Measurements from ENCODE around the gene RASSF10. TPM values are rescaled to one million over a fixed set of nuclear protein-coding genes. Genes with fewer than 3 reads are reported as not detected.

Gene RASSF10
- total RNA-seq, 1 experiment from 2014 or later: 3.2 TPM

- TF ChIP-seq USF2 (CRISPR knock-in tag; IDR thresholded peaks at IDR 0.05): no peak
Observed at GRCh38 chr11:13036235-13036634, 27.1 kb downstream of the RASSF10 start (continued).

GRCh38 chr11:13038366-13038765 lies 29.2 kb downstream of the RASSF10 start:
- H3K4me3 Mint-ChIP-seq: no peak overlapping the region
- no peak for ATAC-seq
- no peaks in the 10 kb centered on the region for H3K27me3 Mint-ChIP-seq (ENCODE audit: low read depth)
- H3K36me3 Mint-ChIP-seq: no peaks in the 10 kb centered on the region
- H3K27ac Mint-ChIP-seq: no peak overlapping the region
- POLR2A ChIA-PET: no interaction called here
- no peak for DNase-seq (ENCODE audit: low spot score)
- H3K9me3 Mint-ChIP-seq: no peaks in the 10 kb centered on the region
- peaks cover 8% of the 10 kb centered on the region for H3K4me1 Mint-ChIP-seq
- TF ChIP-seq NFATC4 (CRISPR knock-in tag; IDR thresholded peaks at IDR 0.05) (no peak), GRHL2 (CRISPR knock-in tag; IDR thresholded peaks at IDR 0.05; ENCODE audit: insufficient replicate concordance, severe bottlenecking) (no peak), TEAD4 (CRISPR knock-in tag; IDR thresholded peaks at IDR 0.05) (no peak), FOXK1 (CRISPR knock-in tag; IDR thresholded peaks at IDR 0.05) (no peak), EMX1 (CRISPR knock-in tag; IDR thresholded peaks at IDR 0.05) (no peak), NR1H2 (CRISPR knock-in tag; IDR thresholded peaks at IDR 0.05) (no peak), ESRRA (CRISPR knock-in tag; IDR thresholded peaks at IDR 0.05; ENCODE audit: borderline replicate concordance) (no peak), PRDM15 (CRISPR knock-in tag; IDR thresholded peaks at IDR 0.05) (no peak), ZNF138 (CRISPR knock-in tag; conservative IDR thresholded peaks at IDR 0.05) (no peak), PREB (CRISPR knock-in tag; IDR thresholded peaks at IDR 0.05; ENCODE audit: borderline replicate concordance) (no peak), ZNF425 (CRISPR knock-in tag; conservative IDR thresholded peaks at IDR 0.05) (no peak), E2F5 (CRISPR knock-in tag; IDR thresholded peaks at IDR 0.05) (no peak)
- CTCF ChIA-PET: interaction anchor here (0.7 kb wide), 1 partner anchor 124 kb away, joined by 3 read pairs; no protein-coding TSS in a partner anchor

GRCh38 chr11:13039126-13039525 lies 30.0 kb downstream of the RASSF10 start:
- POLR2A ChIA-PET: no interaction called here
- no peak for DNase-seq (ENCODE audit: low spot score)
- no peaks in the 10 kb centered on the region for H3K27me3 Mint-ChIP-seq (ENCODE audit: low read depth)
- no peak overlapping the region for H3K4me3 Mint-ChIP-seq
- peaks cover 8% of the 10 kb centered on the region for H3K4me1 Mint-ChIP-seq
- CTCF ChIA-PET: no interaction called here
- no peak for ATAC-seq
- no peaks in the 10 kb centered on the region for H3K9me3 Mint-ChIP-seq
- no peak overlapping the region for H3K27ac Mint-ChIP-seq
- no peaks in the 10 kb centered on the region for H3K36me3 Mint-ChIP-seq
- TF ChIP-seq FOXP4 (CRISPR knock-in tag; IDR thresholded peaks at IDR 0.05): no peak
- no peak for TF ChIP-seq ZBTB43 (CRISPR knock-in tag; IDR thresholded peaks at IDR 0.05)
- no peak for TF ChIP-seq MAX (CRISPR knock-in tag; IDR thresholded peaks at IDR 0.05)
- no peak for TF ChIP-seq MXD4 (CRISPR knock-in tag; IDR thresholded peaks at IDR 0.05; ENCODE audit: borderline replicate concordance)
- no peak for TF ChIP-seq IRF2 (CRISPR knock-in tag; IDR thresholded peaks at IDR 0.05; ENCODE audit: borderline replicate concordance, low read depth)
- no peak for TF ChIP-seq NFE2L1 (CRISPR knock-in tag; IDR thresholded peaks at IDR 0.05)
- TF ChIP-seq SMAD4 (CRISPR knock-in tag; IDR thresholded peaks at IDR 0.05): no peak
- TF ChIP-seq E2F1 (CRISPR knock-in tag; IDR thresholded peaks at IDR 0.05): no peak
